HEK293T (cell line): ENCODE results near the gene SGSH.

ENCODE experiments used
- CTCF ChIA-PET: fragments of 350-600 bp; formaldehyde crosslinking; extraction: SDS; loops from one replicate; lab custom pipeline; 2021; ENCODE audit warnings: antibody characterized with exemption, inconsistent platforms; lab: Yijun Ruan, JAX
- POLR2A ChIA-PET: fragments of 350-600 bp; formaldehyde crosslinking; extraction: SDS; loops from one replicate; lab custom pipeline; 2020; ENCODE audit warnings: antibody characterized with exemption, inconsistent platforms; lab: Yijun Ruan, JAX
- DNase-seq: peaks from one replicate; pipeline ENCODE4 v3.0.0; 2012; ENCODE audit warnings: mixed read lengths; ENCODE audit errors: extremely low spot score
- ARNT ChIP-seq: fragments of 450-650 bp; IDR thresholded peaks from 2 replicates; pipeline ENCODE4 v1.6.1; 2017; ENCODE audit warnings: mild to moderate bottlenecking
- BHLHE40 ChIP-seq: fragments of 450-650 bp; IDR thresholded peaks from 2 replicates; pipeline ENCODE4 v1.6.1; 2016; ENCODE audit warnings: mild to moderate bottlenecking, moderate library complexity, borderline replicate concordance
- CTBP1 ChIP-seq: fragments of 450-650 bp; IDR thresholded peaks from 2 replicates; pipeline ENCODE4 v1.6.1; 2016; ENCODE audit warnings: borderline replicate concordance
- ELF4 ChIP-seq: fragments of 450-650 bp; IDR thresholded peaks from 2 replicates; pipeline ENCODE4 v1.6.1; 2017; ENCODE audit warnings: antibody characterized with exemption
- FOXA1 ChIP-seq: fragments of 450-650 bp; IDR thresholded peaks from 2 replicates; pipeline ENCODE4 v1.6.1; 2016; ENCODE audit warnings: mild to moderate bottlenecking
- FOXK2 ChIP-seq: fragments of 450-650 bp; IDR thresholded peaks from 2 replicates; pipeline ENCODE4 v1.6.1; 2016; ENCODE audit warnings: mild to moderate bottlenecking
- FOXM1 ChIP-seq: fragments of 450-650 bp; IDR thresholded peaks from 2 replicates; pipeline ENCODE4 v1.6.1; 2017; ENCODE audit warnings: mild to moderate bottlenecking, borderline replicate concordance
- HDGF ChIP-seq: fragments of 450-650 bp; IDR thresholded peaks from 2 replicates; pipeline ENCODE4 v1.6.1; 2017; ENCODE audit warnings: antibody characterized with exemption, borderline replicate concordance
- L3MBTL2 ChIP-seq: fragments of 450-650 bp; conservative IDR thresholded peaks from 2 replicates; pipeline ENCODE4 v1.6.1; 2016; ENCODE audit warnings: mild to moderate bottlenecking
- LEF1 ChIP-seq: fragments of 450-650 bp; IDR thresholded peaks from 2 replicates; pipeline ENCODE4 v1.6.1; 2017; ENCODE audit warnings: mild to moderate bottlenecking, borderline replicate concordance
- NFRKB ChIP-seq: fragments of 450-650 bp; IDR thresholded peaks from 2 replicates; pipeline ENCODE4 v1.6.1; 2016; ENCODE audit warnings: mild to moderate bottlenecking, moderate library complexity
- SP1 ChIP-seq: fragments of 450-650 bp; IDR thresholded peaks from 2 replicates; pipeline ENCODE4 v1.6.1; 2017
- SUZ12 ChIP-seq: fragments of 450-650 bp; IDR thresholded peaks from 2 replicates; pipeline ENCODE4 v1.6.1; 2016; ENCODE audit warnings: mild to moderate bottlenecking
- TARDBP ChIP-seq: fragments of 450-650 bp; IDR thresholded peaks from 2 replicates; pipeline ENCODE4 v1.6.1; 2016
- ZNF384 ChIP-seq: fragments of 450-650 bp; IDR thresholded peaks from 2 replicates; pipeline ENCODE4 v1.6.1; 2016
- TF ChIP-seq, protein P1 (sequence below): fragments of 450-650 bp; IDR thresholded peaks from 2 replicates; pipeline ENCODE4 v1.6.1; 2016

The SGSH gene

DNA sequence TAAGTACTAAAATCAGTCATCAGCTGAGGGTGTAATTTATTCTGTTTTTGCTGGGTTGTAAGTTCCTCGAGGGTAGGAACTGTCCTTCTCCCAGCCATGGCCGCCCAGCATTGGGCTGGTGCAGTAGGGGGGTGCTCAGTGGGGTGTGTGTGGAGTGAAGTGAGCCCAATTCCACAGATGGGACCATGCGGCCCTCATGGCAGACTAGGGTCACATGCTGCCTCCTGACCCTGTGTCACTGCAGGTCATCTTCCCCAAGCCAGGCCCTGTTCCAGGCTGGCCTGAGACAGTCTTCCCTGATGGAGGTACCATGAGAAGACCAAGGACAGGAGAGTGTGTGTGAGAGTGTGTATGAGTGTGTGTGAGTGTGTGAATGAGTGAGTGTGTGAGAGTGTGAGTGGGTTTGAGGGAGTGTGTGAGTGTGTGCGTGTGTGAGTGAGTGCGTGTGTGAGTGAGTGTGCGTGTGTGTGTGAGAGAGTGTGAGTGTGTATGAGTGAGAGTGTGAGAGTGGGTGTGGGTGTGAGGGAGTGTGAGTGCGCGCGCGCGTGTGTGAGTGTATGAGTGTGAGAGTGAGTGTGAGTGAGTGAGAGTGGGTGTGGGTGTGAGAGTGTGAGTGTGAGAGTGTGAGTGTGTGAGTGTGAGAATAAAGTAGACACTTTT lies 3.8 kb upstream of the SGSH start:
- ChIA-PET POLR2A (no interaction called here), CTCF (no interaction called here)
- TF ChIP-seq SUZ12, result no peak
- TF ChIP-seq ARNT, result no peak
- TF ChIP-seq BHLHE40, result no peak
- TF ChIP-seq FOXM1, result no peak
- TF ChIP-seq, protein P1, sequence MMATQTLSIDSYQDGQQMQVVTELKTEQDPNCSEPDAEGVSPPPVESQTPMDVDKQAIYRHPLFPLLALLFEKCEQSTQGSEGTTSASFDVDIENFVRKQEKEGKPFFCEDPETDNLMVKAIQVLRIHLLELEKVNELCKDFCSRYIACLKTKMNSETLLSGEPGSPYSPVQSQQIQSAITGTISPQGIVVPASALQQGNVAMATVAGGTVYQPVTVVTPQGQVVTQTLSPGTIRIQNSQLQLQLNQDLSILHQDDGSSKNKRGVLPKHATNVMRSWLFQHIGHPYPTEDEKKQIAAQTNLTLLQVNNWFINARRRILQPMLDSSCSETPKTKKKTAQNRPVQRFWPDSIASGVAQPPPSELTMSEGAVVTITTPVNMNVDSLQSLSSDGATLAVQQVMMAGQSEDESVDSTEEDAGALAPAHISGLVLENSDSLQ, result no peak
- TF ChIP-seq FOXA1, result no peak
- peak; percentile 64; the same call in 1 of the 2 replicates for TF ChIP-seq TARDBP
- no peak for DNase-seq

DNA sequence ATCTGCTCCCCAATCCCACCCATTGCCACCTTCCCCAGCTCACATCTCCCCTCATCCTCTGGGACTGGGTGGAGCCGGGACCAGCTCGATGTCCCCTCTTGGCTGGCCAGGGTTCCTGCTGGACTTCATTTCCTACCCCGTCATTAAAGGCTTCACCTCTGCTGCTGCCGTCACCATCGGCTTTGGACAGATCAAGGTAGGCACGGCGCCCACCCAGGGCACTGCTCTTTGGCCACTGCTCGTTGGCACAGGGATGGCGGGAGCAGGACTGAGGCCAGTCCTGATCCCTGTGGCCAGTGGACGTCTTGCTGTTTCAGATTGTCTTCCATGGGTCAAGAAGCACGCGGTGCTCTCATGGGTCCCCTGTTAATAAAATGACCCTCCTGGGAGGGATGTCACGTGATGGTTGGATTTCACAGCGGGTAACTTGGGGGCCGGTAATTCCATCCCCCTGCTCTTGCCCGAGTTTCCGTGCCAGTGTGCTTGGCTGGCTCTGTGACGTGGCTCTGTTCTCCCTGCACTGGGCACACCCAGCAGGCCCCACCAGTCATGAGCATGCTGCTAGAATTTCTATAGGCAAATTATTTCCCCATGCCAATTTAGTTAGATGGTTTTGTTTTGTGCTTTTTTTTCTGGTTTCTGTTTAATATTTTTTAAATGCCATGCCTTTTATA lies 3.1 kb upstream of the SGSH start:
- TF ChIP-seq FOXA1 (no peak), L3MBTL2 (no peak), CTBP1 (no peak), BHLHE40 (no peak), FOXK2 (no peak), NFRKB (no peak), ZNF384 (no peak), SP1 (no peak), HDGF (no peak), ELF4 (no peak), ARNT (no peak)
- TF ChIP-seq, protein P1, result no peak
- ChIA-PET POLR2A (no interaction called here), CTCF (no interaction called here)
- no peak for DNase-seq

DNA sequence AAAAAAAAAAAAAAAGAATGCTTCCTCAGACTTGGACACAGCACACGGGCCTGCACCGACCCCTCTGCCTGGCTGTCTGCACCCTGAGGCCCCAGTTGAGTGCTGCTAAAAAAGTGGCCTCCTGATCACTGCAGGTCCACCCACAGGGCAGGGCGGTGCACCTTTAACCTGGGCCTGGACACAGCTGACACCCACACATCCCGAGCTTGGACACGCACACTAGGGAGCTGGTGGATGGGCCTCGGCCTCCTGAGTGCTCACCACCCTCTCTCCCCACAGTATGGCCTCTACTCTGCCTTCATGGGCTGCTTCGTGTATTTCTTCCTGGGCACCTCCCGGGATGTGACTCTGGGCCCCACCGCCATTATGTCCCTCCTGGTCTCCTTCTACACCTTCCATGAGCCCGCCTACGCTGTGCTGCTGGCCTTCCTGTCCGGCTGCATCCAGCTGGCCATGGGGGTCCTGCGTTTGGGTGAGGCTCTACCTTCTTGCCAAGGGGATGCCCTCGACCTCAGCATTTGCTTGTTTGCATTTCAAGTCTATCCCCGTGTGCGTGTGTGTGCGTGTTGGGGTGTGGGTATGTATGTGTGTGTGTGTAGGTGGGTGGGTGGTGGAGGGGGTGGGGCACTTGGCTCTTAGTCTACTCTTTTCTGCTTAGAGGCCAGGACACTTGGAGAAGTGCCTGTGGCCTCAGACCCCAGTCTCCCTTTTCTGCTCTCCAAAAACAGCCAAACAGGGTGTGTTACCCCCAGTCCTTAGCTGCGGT lies 2.4 kb upstream of the SGSH start:
- ChIA-PET CTCF (no interaction called here), POLR2A (no interaction called here)
- TF ChIP-seq ARNT (no peak), LEF1 (no peak), SUZ12 (no peak), L3MBTL2 (no peak), FOXA1 (no peak), SP1 (no peak), FOXM1 (no peak), BHLHE40 (no peak), FOXK2 (no peak), NFRKB (no peak), CTBP1 (no peak)
- TF ChIP-seq, protein P1, result no peak
- DNase-seq, result no peak

DNA sequence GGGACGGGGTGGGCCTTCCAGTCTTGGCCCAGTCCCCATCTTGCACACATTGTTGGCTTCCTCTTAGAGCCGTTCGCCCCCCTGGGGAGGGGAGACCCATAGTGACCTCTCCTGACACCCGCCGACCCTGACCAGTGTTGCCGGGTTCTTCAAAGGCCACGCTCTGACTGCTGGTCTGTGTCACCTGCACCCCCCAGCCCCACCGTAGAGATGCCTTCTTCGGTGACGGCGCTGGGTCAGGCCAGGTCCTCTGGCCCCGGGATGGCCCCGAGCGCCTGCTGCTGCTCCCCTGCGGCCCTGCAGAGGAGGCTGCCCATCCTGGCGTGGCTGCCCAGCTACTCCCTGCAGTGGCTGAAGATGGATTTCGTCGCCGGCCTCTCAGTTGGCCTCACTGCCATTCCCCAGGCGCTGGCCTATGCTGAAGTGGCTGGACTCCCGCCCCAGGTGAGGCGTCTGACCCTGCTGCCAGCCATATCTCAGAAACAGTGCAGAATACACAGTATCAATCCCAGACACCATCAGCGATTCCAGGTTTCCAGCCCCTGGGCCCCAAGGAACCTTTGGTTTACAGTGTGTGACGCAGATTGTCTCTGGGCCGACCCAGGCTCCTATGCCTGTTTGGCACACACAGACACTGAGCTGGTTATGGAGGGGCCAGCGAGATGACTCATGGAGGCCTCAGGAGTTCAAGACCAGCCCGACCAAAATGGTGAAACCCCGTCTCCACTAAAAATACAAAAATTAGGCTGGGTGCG lies 1.4 kb upstream of the SGSH start:
- ChIA-PET CTCF (no interaction called here), POLR2A (interaction anchor here (1.4 kb wide), 1 partner anchor 73 kb away, joined by 4 read pairs; no protein-coding TSS in a partner anchor)
- TF ChIP-seq ELF4 (no peak), LEF1 (no peak), SUZ12 (no peak), HDGF (no peak), CTBP1 (no peak), NFRKB (no peak), L3MBTL2 (no peak)
- DNase-seq, result no peak

DNA sequence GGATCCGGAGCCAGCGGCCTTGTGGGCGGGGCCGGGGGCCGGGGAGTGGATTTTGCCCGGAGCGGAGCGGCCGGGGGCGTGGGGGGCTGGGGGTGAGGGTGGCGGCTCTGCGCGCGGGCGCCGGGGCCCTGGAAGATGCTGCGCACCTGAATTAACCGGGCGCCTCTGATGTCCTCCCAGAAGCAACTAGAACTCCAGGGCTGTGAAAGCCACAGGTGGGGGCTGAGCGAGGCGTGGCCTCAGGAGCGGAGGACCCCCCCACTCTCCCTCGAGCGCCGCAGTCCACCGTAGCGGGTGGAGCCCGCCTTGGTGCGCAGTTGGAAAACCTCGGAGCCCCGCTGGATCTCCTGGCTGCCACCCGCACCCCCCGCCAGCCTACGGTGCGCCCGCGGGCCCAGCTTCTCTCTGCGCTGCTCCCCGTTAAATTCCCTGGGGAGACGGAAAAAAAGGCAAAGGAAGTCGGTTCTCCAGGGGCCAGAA lies 643 bp upstream of the SGSH start:
- POLR2A ChIA-PET, result interaction anchor here (0.8 to 1.4 kb wide), 7 partner anchors 9 to 119 kb away, joined by 3 to 6 read pairs (median 4); partner anchors contain the start of gene GAA

DNA sequence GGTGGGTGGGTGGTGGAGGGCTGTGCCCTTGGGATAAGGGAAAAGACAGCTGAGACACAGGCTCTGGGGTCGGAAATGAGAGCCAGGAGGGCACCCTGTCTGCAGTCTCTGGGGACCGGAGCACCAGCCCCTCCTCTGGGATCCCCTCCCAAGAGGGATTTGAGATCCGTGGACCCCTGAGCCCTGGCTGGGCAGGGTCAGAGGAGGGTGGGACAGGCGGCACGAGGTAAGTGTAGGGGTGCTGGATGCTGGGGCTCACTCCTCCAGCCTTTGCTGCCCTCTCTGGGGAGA lies 425 bp downstream of the SGSH start:
- CTCF ChIA-PET, result interaction anchor here (0.6 kb wide), 1 partner anchor 118 kb away, joined by 4 read pairs; the partner anchor contains the start of gene GAA
- POLR2A ChIA-PET, result interaction anchor here (0.8 to 1.4 kb wide), 6 partner anchors 9 to 118 kb away, joined by 3 to 6 read pairs (median 4); partner anchors contain the start of gene GAA
- TF ChIP-seq FOXM1 (no peak), CTBP1 (no peak), TARDBP (no peak), FOXK2 (no peak), ZNF384 (no peak), SUZ12 (no peak), SP1 (no peak), NFRKB (no peak)
- TF ChIP-seq, protein P1, result no peak
- no peak for DNase-seq

More for the DNA sequence above, 643 bp upstream of the SGSH start:
- TF ChIP-seq L3MBTL2 (no peak), SUZ12 (no peak), FOXK2 (no peak), SP1 (no peak), FOXM1 (no peak), TARDBP (no peak)
- CTCF ChIA-PET, result no interaction called here
- DNase-seq, result peak; percentile 57
